Trophoblast cell (in vitro differentiated cells and primary cell): ENCODE data around the gene HYAL2.
"Not testable (repeated sequence)": the region's sequence is repeated elsewhere in the genome, so short reads cannot be mapped to it uniquely, and the experiment has no call there.

Source experiments
- DNase-seq, 2 donors: peaks; one replicate each; pipeline ENCODE4 v3.0.0-alpha.2; 2016
- H2AFZ ChIP-seq: 2 replicates; pipeline ENCODE4 v1.6.1; 2013; ENCODE audit warnings: low read length, moderate library complexity, mild to moderate bottlenecking; ENCODE audit not compliant: insufficient read depth, poor library complexity
- H2AK5ac ChIP-seq: 2 replicates; pipeline ENCODE4 v1.6.1; 2013; ENCODE audit warnings: mild to moderate bottlenecking, low read length
- H2BK120ac ChIP-seq: 2 replicates; pipeline ENCODE4 v1.6.1; 2013; ENCODE audit warnings: low read length, mild to moderate bottlenecking, moderate library complexity; ENCODE audit not compliant: insufficient read depth, poor library complexity
- H2BK12ac ChIP-seq: 2 replicates; pipeline ENCODE4 v1.6.1; 2013; ENCODE audit warnings: mild to moderate bottlenecking, low read length, moderate library complexity
- H2BK5ac ChIP-seq: 2 replicates; pipeline ENCODE4 v1.6.1; 2013; ENCODE audit warnings: low read length, low read depth, moderate library complexity, mild to moderate bottlenecking; ENCODE audit not compliant: poor library complexity
- H3K14ac ChIP-seq: 2 replicates; pipeline ENCODE4 v1.6.1; 2013; ENCODE audit warnings: mild to moderate bottlenecking, low read length
- H3K18ac ChIP-seq: 2 replicates; pipeline ENCODE4 v1.6.1; 2013; ENCODE audit warnings: mild to moderate bottlenecking, low read length
- H3K23ac ChIP-seq: 2 replicates; pipeline ENCODE4 v1.6.1; 2013; ENCODE audit warnings: low read length
- H3K27ac ChIP-seq: 2 replicates; pipeline ENCODE4 v1.5.1; 2013; ENCODE audit warnings: low read depth, mild to moderate bottlenecking, inconsistent platforms, low read length, moderate library complexity
- H3K27me3 ChIP-seq: 2 replicates; pipeline ENCODE4 v1.6.1; 2013; ENCODE audit warnings: inconsistent platforms, mild to moderate bottlenecking, low read length, moderate library complexity; ENCODE audit not compliant: insufficient read depth
- H3K36me3 ChIP-seq, 2 experiments: 1 replicate in 1 of 2; 2 replicates in 1 of 2; pipeline ENCODE4 v1.6.1; 2013; ENCODE audit warnings: low read length in 2 of 2, mild to moderate bottlenecking in 2 of 2, moderate library complexity in 1 of 2; ENCODE audit not compliant: insufficient read depth in 2 of 2, control insufficient read depth in 1 of 2
- H3K4ac ChIP-seq: 2 replicates; pipeline ENCODE4 v1.6.1; 2013; ENCODE audit warnings: low read depth, mild to moderate bottlenecking, low read length, moderate library complexity
- H3K4me1 ChIP-seq, 2 experiments: 1 replicate in 1 of 2; 2 replicates in 1 of 2; pipeline ENCODE4 v1.6.1; 2013; ENCODE audit warnings: low read length in 2 of 2, mild to moderate bottlenecking in 2 of 2, moderate library complexity in 1 of 2; ENCODE audit not compliant: insufficient read depth in 2 of 2, control insufficient read depth in 1 of 2
- H3K4me2 ChIP-seq: 2 replicates; pipeline ENCODE4 v1.6.1; 2013; ENCODE audit warnings: inconsistent platforms, mild to moderate bottlenecking, low read length, moderate library complexity
- H3K4me3 ChIP-seq: 2 replicates; pipeline ENCODE4 v1.5.1; 2013; ENCODE audit warnings: mild to moderate bottlenecking, low read depth, low read length, inconsistent platforms
- H3K79me1 ChIP-seq: one replicate; pipeline ENCODE4 v1.6.1; 2013; ENCODE audit warnings: low read length
- H3K79me2 ChIP-seq: 2 replicates; pipeline ENCODE4 v1.6.1; 2013; ENCODE audit warnings: low read length, mild to moderate bottlenecking; ENCODE audit not compliant: control insufficient read depth, insufficient read depth, poor library complexity
- H3K9ac ChIP-seq: 2 replicates; pipeline ENCODE4 v1.6.1; 2013; ENCODE audit warnings: mild to moderate bottlenecking, low read length
- H3K9me3 ChIP-seq: 2 replicates; pipeline ENCODE4 v1.6.1; 2013; ENCODE audit warnings: low read depth, mild to moderate bottlenecking, control low read depth, inconsistent platforms, low read length; ENCODE audit not compliant: insufficient read depth
- H4K12ac ChIP-seq: 2 replicates; pipeline ENCODE4 v1.6.1; 2013; ENCODE audit warnings: low read depth, mild to moderate bottlenecking, low read length, moderate library complexity
- H4K8ac ChIP-seq: 2 replicates; pipeline ENCODE4 v1.6.1; 2013; ENCODE audit warnings: low read depth, mild to moderate bottlenecking, low read length, moderate library complexity
- H4K91ac ChIP-seq: one replicate; pipeline ENCODE4 v1.6.1; 2013; ENCODE audit warnings: low read depth, mild to moderate bottlenecking, low read length, moderate library complexity
- WGBS: extraction: QIAGEN DNeasy Blood & Tissue Kit; methylation state at CpG from one replicate; pipeline ENCODE4 v1.1.7; 2013; ENCODE audit warnings: missing lambda C conversion rate; ENCODE audit not compliant: insufficient read length, insufficient coverage; ENCODE audit errors: extremely low coverage; 5-methylcytosine and 5-hydroxymethylcytosine counted together

HYAL2 gene

DNA sequence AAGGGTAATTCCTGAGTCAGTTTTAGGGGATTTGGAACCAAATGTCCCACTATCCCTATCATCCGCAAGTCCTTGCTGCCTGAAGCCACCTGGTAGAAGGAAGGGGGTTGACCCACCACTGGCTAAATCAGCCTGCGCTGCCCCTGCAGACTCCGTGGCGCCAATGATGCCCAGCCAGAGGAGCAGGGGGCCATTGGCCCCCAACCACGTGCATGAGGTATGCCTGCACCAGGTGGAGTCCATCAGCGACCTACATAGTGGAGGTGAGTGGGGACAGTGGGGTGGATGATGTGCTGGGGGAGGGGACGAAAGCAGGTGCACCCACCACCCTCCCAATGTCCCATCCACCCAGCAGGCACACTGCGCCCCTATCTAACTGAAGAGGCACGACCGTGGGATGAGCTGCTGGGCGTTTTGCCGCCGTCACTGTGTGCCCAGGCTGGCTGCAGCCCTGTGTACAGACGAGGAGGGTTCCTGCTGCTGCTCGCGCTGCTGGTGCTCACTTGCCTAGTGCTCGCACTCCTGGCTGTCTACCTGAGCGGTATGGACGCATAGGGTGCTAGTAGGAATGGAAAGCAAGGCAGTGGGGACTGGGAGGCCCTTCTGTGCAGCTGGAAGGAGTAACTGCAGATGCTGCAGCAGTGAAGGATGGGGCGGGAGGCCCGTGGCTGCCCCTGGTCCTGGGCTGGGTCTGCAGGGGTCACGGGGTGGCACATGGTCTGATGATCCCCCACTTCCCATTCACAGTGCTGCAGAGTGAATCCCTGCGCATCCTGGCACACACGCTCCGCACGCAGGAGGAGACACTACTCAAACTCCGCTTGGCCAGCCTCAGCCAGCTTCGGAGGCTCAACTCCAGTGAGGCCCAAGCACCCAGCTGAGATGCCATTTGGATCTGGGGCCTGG, 36.0 kb downstream of the HYAL2 start:
- Histone ChIP-seq H2BK12ac (no peak overlapping the region), H3K18ac (no peak overlapping the region), H3K36me3 (peaks cover 42 to 43% of the 10 kb centered on the region in 2 experiments), H3K14ac (no peak overlapping the region), H3K27me3 (no peaks in the 10 kb centered on the region), H3K79me1 (peaks cover under 1% of the 10 kb centered on the region), H3K4ac (no peak overlapping the region), H4K12ac (no peak overlapping the region), H3K9me3 (peaks cover 7% of the 10 kb centered on the region), H3K79me2 (peaks cover under 1% of the 10 kb centered on the region), H3K27ac (no peak overlapping the region), H2AK5ac (no peak overlapping the region), H3K4me3 (no peak overlapping the region), H2AFZ (no peak overlapping the region), H3K23ac (no peak overlapping the region), H4K91ac (no peak overlapping the region), H3K9ac (no peak overlapping the region), H3K4me2 (no peak overlapping the region), H3K4me1 (peaks cover 3 to 5% of the 10 kb centered on the region in 2 experiments), H2BK120ac (no peak overlapping the region), H4K8ac (no peak overlapping the region), H2BK5ac (no peak overlapping the region)
- DNase-seq, result no peak
- no CpG with 5 or more reads among the region's 28 CpGs for WGBS

DNA sequence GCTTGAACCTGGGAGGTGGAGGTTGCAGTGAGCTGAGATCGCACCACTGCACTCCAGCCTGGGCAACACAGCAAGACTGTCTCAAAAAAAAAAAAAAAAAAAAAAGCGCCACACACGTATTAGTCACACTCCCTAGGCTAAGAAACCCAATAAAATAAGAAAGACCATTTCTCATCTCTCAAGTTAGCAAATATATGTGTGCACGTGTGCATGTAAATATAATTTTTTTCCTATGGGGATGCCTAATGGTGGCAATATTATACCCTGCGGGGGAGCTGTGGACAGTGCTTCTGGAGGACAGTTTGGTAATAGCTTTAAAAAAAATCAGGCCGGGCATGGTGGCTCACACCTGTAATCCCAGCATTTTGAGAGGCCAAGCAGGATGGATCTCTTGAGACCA, 38.4 kb downstream of the HYAL2 start:
- not testable (repeated sequence) for H3K79me1 ChIP-seq, H3K4ac ChIP-seq, H3K79me2 ChIP-seq, DNase-seq, H2BK5ac ChIP-seq, H3K18ac ChIP-seq, H3K14ac ChIP-seq, H4K12ac ChIP-seq, H3K27me3 ChIP-seq, H3K4me2 ChIP-seq, H4K8ac ChIP-seq, H3K9me3 ChIP-seq, H2AK5ac ChIP-seq, H3K27ac ChIP-seq, H3K23ac ChIP-seq, H2BK12ac ChIP-seq, H3K9ac ChIP-seq, H4K91ac ChIP-seq, H2BK120ac ChIP-seq, H3K4me3 ChIP-seq, H2AFZ ChIP-seq, H3K4me1 ChIP-seq
- H3K36me3 ChIP-seq, result peaks cover 27 to 29% of the 10 kb centered on the region in 2 experiments
- WGBS, result no CpG with 5 or more reads among the region's 6 CpGs

DNA sequence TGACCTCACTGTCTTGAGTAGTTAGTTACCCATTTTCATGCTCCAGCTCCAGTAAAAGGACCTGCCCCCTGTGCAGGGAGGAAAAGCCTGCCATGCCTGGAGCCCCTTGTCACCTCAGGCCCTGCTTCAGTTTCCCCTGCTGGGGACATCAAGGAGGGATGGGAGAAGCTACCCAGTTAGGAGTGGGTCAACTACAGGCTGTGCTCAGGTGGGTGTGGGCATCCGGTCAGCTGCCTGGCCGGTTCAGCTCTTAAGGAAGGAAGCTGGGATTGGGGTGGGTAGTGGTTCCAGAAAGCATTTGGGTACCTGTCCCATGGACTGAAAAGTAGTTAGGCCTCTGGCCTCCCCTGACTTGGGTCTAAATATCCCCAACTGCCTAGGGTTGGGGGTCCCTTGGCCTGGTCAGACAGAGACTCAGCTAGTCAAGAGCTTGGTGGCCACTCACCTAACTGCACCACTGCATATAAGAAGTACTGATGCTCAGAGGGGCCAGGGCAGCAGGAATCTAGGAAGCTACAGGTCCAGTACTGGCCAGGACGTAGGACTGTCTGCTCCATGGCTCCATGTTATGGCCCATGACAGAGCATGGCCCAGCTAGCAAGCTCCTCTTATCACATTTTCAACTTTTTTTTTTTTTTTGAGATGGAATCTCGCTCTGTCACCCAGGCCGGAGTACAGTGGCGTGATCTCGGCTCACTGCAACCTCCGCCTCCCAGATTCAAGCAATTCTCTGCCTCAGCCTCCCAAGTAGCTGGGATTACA, 43.1 kb downstream of the HYAL2 start:
- H3K27ac ChIP-seq, result no peak overlapping the region
- no peak overlapping the region for H3K23ac ChIP-seq
- H3K14ac ChIP-seq, result no peak overlapping the region
- no peak for DNase-seq
- no peaks in the 10 kb centered on the region for H3K79me1 ChIP-seq
- H4K91ac ChIP-seq, result no peak overlapping the region
- no peak overlapping the region for H2BK12ac ChIP-seq
- H3K9ac ChIP-seq, result no peak overlapping the region
- no CpG with 5 or more reads among the region's 8 CpGs for WGBS
- H3K4me1 ChIP-seq, result peaks cover 0 to 2% of the 10 kb centered on the region in 2 experiments
- no peak overlapping the region for H3K18ac ChIP-seq
- H4K12ac ChIP-seq, result no peak overlapping the region
- no peak overlapping the region for H3K4ac ChIP-seq
- no peak overlapping the region for H3K4me2 ChIP-seq
- H2AK5ac ChIP-seq, result no peak overlapping the region
- H4K8ac ChIP-seq, result no peak overlapping the region
- H3K79me2 ChIP-seq, result no peaks in the 10 kb centered on the region
- no peak overlapping the region for H3K4me3 ChIP-seq
- peaks cover 10% of the 10 kb centered on the region for H3K27me3 ChIP-seq
- no peak overlapping the region for H2AFZ ChIP-seq
- H3K9me3 ChIP-seq, result peaks cover 10% of the 10 kb centered on the region
- no peak overlapping the region for H2BK5ac ChIP-seq
- H2BK120ac ChIP-seq, result no peak overlapping the region
- H3K36me3 ChIP-seq, result no peaks in the 10 kb centered on the region

DNA sequence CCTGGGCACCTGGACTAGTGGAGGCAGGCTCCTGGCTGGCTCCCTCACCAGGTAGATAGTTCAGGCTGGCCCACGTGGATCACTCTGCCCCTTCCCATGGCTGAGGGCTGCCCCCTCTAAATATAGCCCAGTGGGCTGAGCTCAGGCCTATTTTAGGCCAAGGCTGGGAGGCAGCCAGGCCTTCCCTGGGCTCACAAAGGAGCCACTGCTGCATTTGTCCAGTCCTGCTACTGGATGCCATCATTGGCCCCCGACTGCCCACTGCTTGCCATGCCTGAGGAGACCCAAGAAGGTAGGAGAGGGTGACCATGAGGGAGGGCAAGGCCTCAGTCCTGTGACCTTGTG, 43.7 kb downstream of the HYAL2 start, which contains the start of gene LSMEM2:
TSS of gene LSMEM2 (plus strand) at position 208 of the 345 bp plus-strand sequence. CDS start at position 235, 27 bp downstream.
- no peak for DNase-seq
- H3K9ac ChIP-seq, result no peak within 1 kb of the TSS
- H4K91ac ChIP-seq, result no peak within 1 kb of the TSS
- H3K36me3 ChIP-seq, result no peaks in the 10 kb centered on the region
- no peak within 1 kb of the TSS for H3K23ac ChIP-seq
- H3K4me3 ChIP-seq, result no peak within 1 kb of the TSS
- H3K4me2 ChIP-seq, result no peak within 1 kb of the TSS
- H2BK5ac ChIP-seq, result no peak within 1 kb of the TSS
- H3K4ac ChIP-seq, result no peak within 1 kb of the TSS
- WGBS, result no CpG with 5 or more reads among the region's 2 CpGs
- H3K9me3 ChIP-seq, result peaks cover 10% of the 10 kb centered on the region
- no peak within 1 kb of the TSS for H3K18ac ChIP-seq
- peaks cover 11% of the 10 kb centered on the region for H3K27me3 ChIP-seq
- no peak within 1 kb of the TSS for H2AK5ac ChIP-seq
- H4K8ac ChIP-seq, result no peak within 1 kb of the TSS
- H2BK12ac ChIP-seq, result no peak within 1 kb of the TSS
- H2AFZ ChIP-seq, result no peak within 1 kb of the TSS
- H3K4me1 ChIP-seq, result peaks cover 0 to 2% of the 10 kb centered on the region in 2 experiments
- no peaks in the 10 kb centered on the region for H3K79me1 ChIP-seq
- H2BK120ac ChIP-seq, result no peak within 1 kb of the TSS
- H3K14ac ChIP-seq, result no peak within 1 kb of the TSS
- H3K27ac ChIP-seq, result no peak within 1 kb of the TSS
- H3K79me2 ChIP-seq, result no peaks in the 10 kb centered on the region
- no peak within 1 kb of the TSS for H4K12ac ChIP-seq
